ENCODE results near the gene STARD3NL. TPM values are rescaled to one million over a fixed set of nuclear protein-coding genes. Genes with fewer than 3 reads are reported as not detected.

The STARD3NL gene
- total RNA-seq, 1 experiment from 2014 or later, result 66.4 TPM

DNA sequence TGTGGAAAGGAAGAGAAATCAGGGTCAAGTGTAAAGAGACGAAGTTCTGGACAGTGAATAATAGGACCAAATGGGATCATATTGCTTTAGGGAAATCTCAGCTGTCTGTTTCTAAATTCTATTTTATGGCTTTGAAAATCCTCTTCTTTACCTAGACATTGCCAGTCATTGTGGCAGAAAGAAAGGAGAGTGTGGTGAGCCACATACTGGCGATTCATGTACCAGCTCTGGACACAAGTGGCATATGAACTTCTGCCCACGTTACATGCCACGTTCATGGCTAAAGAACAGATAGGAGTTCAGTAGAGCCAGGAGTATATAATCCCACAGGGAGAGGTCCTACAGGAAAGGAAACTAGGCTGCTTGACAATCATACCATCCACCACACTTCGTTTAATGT, 28.0 kb downstream of the STARD3NL start:
- Mint-ChIP-seq H3K4me1 (ENCODE audit: low read depth, unreplicated experiment) (no peaks in the 10 kb centered on the region), H3K27ac (ENCODE audit: unreplicated experiment) (no peak overlapping the region), H3K4me3 (ENCODE audit: low read depth, unreplicated experiment) (no peak overlapping the region), H3K36me3 (ENCODE audit: insufficient read depth, unreplicated experiment) (peaks cover 5% of the 10 kb centered on the region), H3K9me3 (ENCODE audit: low read depth, unreplicated experiment) (peaks cover 2% of the 10 kb centered on the region), H3K27me3 (ENCODE audit: unreplicated experiment) (no peaks in the 10 kb centered on the region)
- TF ChIP-seq CTCF (IDR thresholded peaks at IDR 0.05; ENCODE audit: unreplicated experiment), result no peak
- BruUV-seq (replicated peaks), result no TSS peak
- no peak for DNase-seq
- CTCF ChIA-PET, result no interaction called here
- intact Hi-C loops (cut with micrococcal nuclease; ENCODE audit: unreplicated experiment), result no loop called here

GRCh38 chr7:38207843-38208242, 29.8 kb downstream of the STARD3NL start:
- Mint-ChIP-seq H3K9me3 (ENCODE audit: low read depth, unreplicated experiment) (peaks cover 2% of the 10 kb centered on the region), H3K27ac (ENCODE audit: unreplicated experiment) (no peak overlapping the region), H3K4me1 (ENCODE audit: low read depth, unreplicated experiment) (no peaks in the 10 kb centered on the region), H3K36me3 (ENCODE audit: insufficient read depth, unreplicated experiment) (peaks cover 5% of the 10 kb centered on the region), H3K27me3 (ENCODE audit: unreplicated experiment) (no peaks in the 10 kb centered on the region), H3K4me3 (ENCODE audit: low read depth, unreplicated experiment) (no peak overlapping the region)
- CTCF ChIA-PET, result no interaction called here
- BruUV-seq (replicated peaks), result no TSS peak
- no peak for DNase-seq
- no peak for TF ChIP-seq CTCF (IDR thresholded peaks at IDR 0.05; ENCODE audit: unreplicated experiment)
- intact Hi-C loops (cut with micrococcal nuclease; ENCODE audit: unreplicated experiment), result no loop called here

DNA sequence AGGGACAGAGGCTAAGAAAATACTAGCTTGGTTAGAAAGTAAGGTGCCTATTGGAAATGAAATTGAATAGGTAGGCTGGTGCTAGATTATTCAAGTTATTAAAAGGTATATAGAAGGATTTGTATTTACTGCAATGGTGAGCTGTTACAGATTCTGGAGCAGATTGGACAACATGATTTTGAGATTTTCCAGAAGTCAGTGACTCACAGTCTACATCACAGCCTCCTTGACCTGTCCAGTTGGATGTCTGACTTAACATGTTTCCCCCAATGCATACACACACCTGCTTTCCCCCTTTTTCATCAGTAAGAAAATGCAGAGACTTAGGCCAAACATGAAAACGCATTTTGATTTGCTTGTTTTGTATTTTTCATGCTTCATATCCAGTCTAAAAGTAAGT, 33.4 kb downstream of the STARD3NL start:
- Mint-ChIP-seq H3K9me3 (ENCODE audit: low read depth, unreplicated experiment) (no peaks in the 10 kb centered on the region), H3K4me1 (ENCODE audit: low read depth, unreplicated experiment) (peaks cover 17% of the 10 kb centered on the region), H3K36me3 (ENCODE audit: insufficient read depth, unreplicated experiment) (peaks cover 14% of the 10 kb centered on the region), H3K27ac (ENCODE audit: unreplicated experiment) (no peak overlapping the region), H3K27me3 (ENCODE audit: unreplicated experiment) (no peaks in the 10 kb centered on the region), H3K4me3 (ENCODE audit: low read depth, unreplicated experiment) (no peak overlapping the region)
- intact Hi-C loops (cut with micrococcal nuclease; ENCODE audit: unreplicated experiment), result no loop called here
- DNase-seq, result no peak
- TF ChIP-seq CTCF (IDR thresholded peaks at IDR 0.05; ENCODE audit: unreplicated experiment), result no peak
- no TSS peak for BruUV-seq (replicated peaks)
- CTCF ChIA-PET, result interaction anchor here (0.9 kb wide), 1 partner anchor 291 kb away, joined by 3 read pairs; the partner anchor contains the start of gene EPDR1

GRCh38 chr7:38211940-38212339, 33.9 kb downstream of the STARD3NL start:
- CTCF ChIA-PET, result interaction anchor here (0.9 kb wide), 1 partner anchor 291 kb away, joined by 3 read pairs; the partner anchor contains the start of gene EPDR1
- no peaks in the 10 kb centered on the region for H3K9me3 Mint-ChIP-seq (ENCODE audit: low read depth, unreplicated experiment)
- BruUV-seq (replicated peaks), result no TSS peak
- no peak overlapping the region for H3K4me3 Mint-ChIP-seq (ENCODE audit: low read depth, unreplicated experiment)
- intact Hi-C loops (cut with micrococcal nuclease; ENCODE audit: unreplicated experiment), result no loop called here
- DNase-seq, result no peak
- peaks cover 17% of the 10 kb centered on the region for H3K4me1 Mint-ChIP-seq (ENCODE audit: low read depth, unreplicated experiment)
- no peaks in the 10 kb centered on the region for H3K27me3 Mint-ChIP-seq (ENCODE audit: unreplicated experiment)
- TF ChIP-seq CTCF (IDR thresholded peaks at IDR 0.05; ENCODE audit: unreplicated experiment), result no peak
- peaks cover 14% of the 10 kb centered on the region for H3K36me3 Mint-ChIP-seq (ENCODE audit: insufficient read depth, unreplicated experiment)
- no peak overlapping the region for H3K27ac Mint-ChIP-seq (ENCODE audit: unreplicated experiment)
